IMR-90 (cell line): Measurements from ENCODE around the gene LUZP2. TPM values are rescaled to one million over a fixed set of nuclear protein-coding genes. Genes with fewer than 3 reads are reported as not detected.

ENCODE experiments used
- ATAC-seq: fragments of 200-7000 bp; cut with Tn5 transposase; 2 replicates; pipeline ENCODE4 v1.9.1; 2020; ENCODE audit warnings: low read depth, mild to moderate bottlenecking, moderate library complexity
- BruUV-seq: library from RNA; stranded (reverse); fragments of 400-500 nt; replicated peaks from 2 replicates; lab custom pipeline; 2021; lab: Mats Ljungman, UMichigan
- CTCF ChIA-PET: fragments of 300-600 bp; formaldehyde crosslinking; extraction: SDS; loops from one replicate; lab custom pipeline; 2021; ENCODE audit warnings: antibody characterized with exemption; lab: Yijun Ruan, JAX
- POLR2A ChIA-PET: fragments of 300-600 bp; sonication (Branson Sonifier 250); formaldehyde crosslinking; loops from one replicate; lab custom pipeline; 2022; ENCODE audit warnings: antibody characterized with exemption; ENCODE audit not compliant: unreplicated experiment; lab: Charles Lee
- DNase-seq: peaks from one replicate; pipeline ENCODE4 v3.0.0; 2013
- H2AFZ ChIP-seq: replicated peaks from 2 replicates; pipeline ENCODE3; 2013; ENCODE audit warnings: low read length, mild to moderate bottlenecking; ENCODE audit not compliant: poor library complexity
- H2AK5ac ChIP-seq: 2 replicates; pipeline ENCODE4 v1.6.1; 2013; ENCODE audit warnings: low read depth, low read length, inconsistent platforms
- H2AK9ac ChIP-seq: replicated peaks from 2 replicates; pipeline ENCODE3; 2013; ENCODE audit warnings: mild to moderate bottlenecking, low read depth, low read length, moderate library complexity; ENCODE audit not compliant: poor library complexity
- H2BK120ac ChIP-seq: 2 replicates; pipeline ENCODE4 v1.6.1; 2013; ENCODE audit warnings: low read depth, low read length, inconsistent platforms
- H2BK15ac ChIP-seq: 3 replicates; pipeline ENCODE4 v1.6.1; 2013; ENCODE audit warnings: low read depth, low read length, inconsistent platforms
- H2BK20ac ChIP-seq: 2 replicates; pipeline ENCODE4 v1.6.1; 2013; ENCODE audit warnings: low read depth, mild to moderate bottlenecking, inconsistent platforms, low read length, moderate library complexity
- H2BK5ac ChIP-seq: 2 replicates; pipeline ENCODE4 v1.6.1; 2013; ENCODE audit warnings: mild to moderate bottlenecking, low read depth, low read length, inconsistent platforms; ENCODE audit not compliant: poor library complexity, severe bottlenecking
- H3K14ac ChIP-seq: replicated peaks from 2 replicates; pipeline ENCODE4 v1.6.1; 2013; ENCODE audit warnings: low read depth, low read length, inconsistent platforms
- H3K18ac ChIP-seq: 2 replicates; pipeline ENCODE4 v1.6.1; 2013; ENCODE audit warnings: low read depth, low read length, control low read depth
- H3K23ac ChIP-seq: 2 replicates; pipeline ENCODE4 v1.6.1; 2013; ENCODE audit warnings: low read depth, low read length, inconsistent platforms
- H3K27ac ChIP-seq: 2 replicates; pipeline ENCODE4 v1.5.1; 2013; ENCODE audit warnings: mild to moderate bottlenecking, control low read depth, low read length; ENCODE audit not compliant: insufficient read depth
- H3K27me3 ChIP-seq: 2 replicates; pipeline ENCODE4 v1.6.1; 2013; ENCODE audit warnings: low read length; ENCODE audit not compliant: control insufficient read depth, insufficient read depth
- H3K36me3 ChIP-seq: 2 replicates; pipeline ENCODE4 v1.6.1; 2013; ENCODE audit warnings: low read length, mixed read lengths; ENCODE audit not compliant: control insufficient read depth, insufficient read depth
- H3K4ac ChIP-seq: 2 replicates; pipeline ENCODE4 v1.6.1; 2013; ENCODE audit warnings: low read depth, low read length, inconsistent platforms
- H3K4me1 ChIP-seq: 2 replicates; pipeline ENCODE4 v1.6.1; 2013; ENCODE audit warnings: low read length, mixed read lengths; ENCODE audit not compliant: control insufficient read depth, insufficient read depth
- H3K4me2 ChIP-seq: 2 replicates; pipeline ENCODE4 v1.6.1; 2013; ENCODE audit warnings: low read depth, mild to moderate bottlenecking, control low read depth, low read length, moderate library complexity
- H3K4me3 ChIP-seq: 2 replicates; pipeline ENCODE4 v1.5.1; 2013; ENCODE audit warnings: low read depth, mild to moderate bottlenecking, control low read depth, low read length, moderate library complexity; ENCODE audit not compliant: insufficient read depth
- H3K56ac ChIP-seq: 2 replicates; pipeline ENCODE4 v1.6.1; 2013; ENCODE audit warnings: low read length, inconsistent platforms; ENCODE audit not compliant: insufficient read depth; ENCODE audit errors: extremely low read depth
- H3K79me1 ChIP-seq, 2 experiments: 2 replicates each; pipeline ENCODE4 v1.6.1; 2013; ENCODE audit warnings: low read length in 2 of 2, inconsistent platforms in 1 of 2, low read depth in 1 of 2
- H3K9ac ChIP-seq: 2 replicates; pipeline ENCODE4 v1.6.1; 2013; ENCODE audit warnings: low read depth, low read length, control low read depth
- H3K9me1 ChIP-seq: 2 replicates; pipeline ENCODE4 v1.6.1; 2013; ENCODE audit warnings: low read length, inconsistent platforms; ENCODE audit not compliant: insufficient read depth
- H3K9me3 ChIP-seq: 2 replicates; pipeline ENCODE4 v1.6.1; 2013; ENCODE audit warnings: low read length; ENCODE audit not compliant: control insufficient read depth, insufficient read depth
- H4K20me1 ChIP-seq: 2 replicates; pipeline ENCODE4 v1.6.1; 2013; ENCODE audit warnings: low read length, inconsistent platforms; ENCODE audit not compliant: insufficient read depth
- H4K5ac ChIP-seq: 2 replicates; pipeline ENCODE4 v1.6.1; 2013; ENCODE audit warnings: mild to moderate bottlenecking, low read depth, low read length, control low read depth
- H4K8ac ChIP-seq, 2 experiments: 2 replicates each; pipeline ENCODE4 v1.6.1; 2013; ENCODE audit warnings: low read depth in 2 of 2, low read length in 2 of 2, control low read depth in 1 of 2, inconsistent platforms in 1 of 2
- H4K91ac ChIP-seq: 2 replicates; pipeline ENCODE4 v1.6.1; 2013; ENCODE audit warnings: low read depth, low read length, inconsistent platforms; ENCODE audit not compliant: insufficient read depth
- CHD1 ChIP-seq: IDR thresholded peaks from 2 replicates; pipeline ENCODE4 v1.6.1; 2012; ENCODE audit warnings: low read depth, low read length, improper control_type of control experiment
- ELK1 ChIP-seq: fragments of 150-350 bp; IDR thresholded peaks from 2 replicates; pipeline ENCODE4 v1.6.1; 2016; ENCODE audit warnings: low read depth, mild to moderate bottlenecking, low read length, moderate library complexity, borderline replicate concordance
- FOS ChIP-seq: fragments of 150-350 bp; IDR thresholded peaks from 2 replicates; pipeline ENCODE4 v1.6.1; 2016; ENCODE audit warnings: low read depth, low read length
- MAFK ChIP-seq: IDR thresholded peaks from 2 replicates; pipeline ENCODE4 v1.6.1; 2012; ENCODE audit warnings: low read depth, low read length, improper control_type of control experiment
- WGBS, 2 experiments: methylation state at CpG; one replicate each; pipeline versions ENCODE4 v1.1.5 to v1.1.7; 2013; ENCODE audit warnings: missing lambda C conversion rate in 2 of 2; ENCODE audit not compliant: insufficient read length in 1 of 2; ENCODE audit errors: extremely low coverage in 2 of 2; 5-methylcytosine and 5-hydroxymethylcytosine counted together
- dilution Hi-C: fragments of 300-500 bp; cut with HindIII; formaldehyde crosslinking; loops from one replicate; pipeline ENCODE4 v1.14.3; 2018; ENCODE audit warnings: low sequenced_read_pairs; ENCODE audit not compliant: unreplicated experiment
- in situ Hi-C: fragments of 300-500 bp; cut with MboI; formaldehyde crosslinking; loops from 3 replicates; pipeline ENCODE4 v1.14.3; 2019; ENCODE audit warnings: low sequenced_read_pairs, inconsistent platforms, mixed read lengths
- intact Hi-C: fragments of 100-400 bp; cut with micrococcal nuclease; formaldehyde crosslinking; loops from 2 replicates; pipeline ENCODE4 v1.10.0; 2022
- polyA plus RNA-seq, 3 experiments: library from polyadenylated mRNA; depleted of rRNA; stranded (reverse); fragments of >200 nt; gene quantifications; 2 replicates each; pipeline ENCODE4 v1.2.3, GENCODE V29; 2012; ENCODE audit warnings: low replicate concordance in 1 of 3
- total RNA-seq: library from RNA; depleted of rRNA; stranded (reverse); fragments of >200 nt; gene quantifications from 2 replicates; pipeline ENCODE4 v1.2.3, GENCODE V29; 2012

The LUZP2 gene
- total and polyA plus RNA-seq, 2 of the 4 experiments (the other 2 are of a cell fraction): 0.89 to 2.0 TPM

- no CpG with 5 or more reads among the region's 2 CpGs for WGBS, 2 experiments
- dilution Hi-C loops: no loop called here
- ATAC-seq: no peak
Observed at GRCh38 chr11:24651873-24652272, 155.0 kb downstream of the LUZP2 start.

More at GRCh38 chr11:24651873-24652272, 155.0 kb downstream of the LUZP2 start:
- Histone ChIP-seq H3K4me1 (no peaks in the 10 kb centered on the region), H4K8ac (no peak overlapping the region), H3K14ac (no peak overlapping the region), H3K56ac (no peak overlapping the region), H4K91ac (no peak overlapping the region), H2BK120ac (no peak overlapping the region), H3K27me3 (no peaks in the 10 kb centered on the region), H3K9ac (no peak overlapping the region), H2BK20ac (no peak overlapping the region), H4K5ac (no peak overlapping the region), H3K9me3 (no peaks in the 10 kb centered on the region), H3K4me3 (no peak overlapping the region), H4K20me1 (no peaks in the 10 kb centered on the region), H3K4me2 (no peak overlapping the region), H3K79me1 (no peaks in the 10 kb centered on the region), H2AFZ (no peak overlapping the region), H3K18ac (no peak overlapping the region), H2AK5ac (no peak overlapping the region), H3K9me1 (no peaks in the 10 kb centered on the region), H2AK9ac (no peak overlapping the region), H3K36me3 (no peaks in the 10 kb centered on the region), H3K23ac (no peak overlapping the region), H2BK15ac (no peak overlapping the region), H3K4ac (no peak overlapping the region), H2BK5ac (no peak overlapping the region), H3K27ac (no peak overlapping the region)
- intact Hi-C loops: no loop called here
- ChIA-PET CTCF (no interaction called here), POLR2A (no interaction called here)
- TF ChIP-seq MAFK: no peak
- no peak for TF ChIP-seq FOS
- TF ChIP-seq CHD1: no peak
- no peak for TF ChIP-seq ELK1
- DNase-seq: no peak
- in situ Hi-C loops: no loop called here
- no TSS peak for BruUV-seq
